HEK293 (cell line): Measurements from ENCODE around the gene BEST2.

Experiments
- GLI2 ChIP-seq: fragments of 450-650 bp; formaldehyde crosslinking; IDR thresholded peaks from 2 replicates; pipeline ENCODE4; 2017; ENCODE audit warnings: missing biosample characterization, missing genetic modification characterization, low read depth, borderline replicate concordance
- KLF10 ChIP-seq: fragments of 450-650 bp; IDR thresholded peaks from 2 replicates; pipeline ENCODE4 v1.5.1; 2018; ENCODE audit warnings: missing biosample characterization, mild to moderate bottlenecking, missing genetic modification characterization
- KLF9 ChIP-seq: fragments of 450-650 bp; formaldehyde crosslinking; IDR thresholded peaks from 2 replicates; pipeline ENCODE4 v1.5.1; 2016; ENCODE audit warnings: missing biosample characterization, missing genetic modification characterization, low read depth
- OVOL3 ChIP-seq: fragments of 450-650 bp; formaldehyde crosslinking; IDR thresholded peaks from 2 replicates; pipeline ENCODE4 v1.5.1; 2016; ENCODE audit warnings: missing biosample characterization, missing genetic modification characterization
- RBAK ChIP-seq: fragments of 450-650 bp; formaldehyde crosslinking; IDR thresholded peaks from 2 replicates; pipeline ENCODE4 v1.5.1; 2016; ENCODE audit warnings: missing biosample characterization, missing genetic modification characterization
- SCRT1 ChIP-seq: fragments of 450-650 bp; formaldehyde crosslinking; IDR thresholded peaks from 2 replicates; pipeline ENCODE4 v1.5.1; 2016; ENCODE audit warnings: missing biosample characterization, missing genetic modification characterization, borderline replicate concordance
- ZBTB21 ChIP-seq: fragments of 450-650 bp; formaldehyde crosslinking; IDR thresholded peaks from 2 replicates; pipeline ENCODE4 v1.5.1; 2017; ENCODE audit warnings: missing biosample characterization, missing genetic modification characterization
- ZBTB7A ChIP-seq: fragments of 450-650 bp; formaldehyde crosslinking; IDR thresholded peaks from 2 replicates; pipeline ENCODE4 v1.5.1; 2016; ENCODE audit warnings: low read depth, missing biosample characterization, missing genetic modification characterization
- ZFHX2 ChIP-seq: fragments of 450-650 bp; formaldehyde crosslinking; conservative IDR thresholded peaks from 2 replicates; pipeline ENCODE4 v1.5.1; 2016; ENCODE audit warnings: missing biosample characterization, missing genetic modification characterization
- ZFP37 ChIP-seq: fragments of 450-650 bp; formaldehyde crosslinking; IDR thresholded peaks from 2 replicates; pipeline ENCODE4 v1.5.1; 2016; ENCODE audit warnings: missing biosample characterization, missing genetic modification characterization
- ZNF112 ChIP-seq: fragments of 450-650 bp; formaldehyde crosslinking; IDR thresholded peaks from 2 replicates; pipeline ENCODE4 v1.5.0; 2017; ENCODE audit warnings: missing biosample characterization, missing genetic modification characterization
- ZNF114 ChIP-seq: fragments of 450-650 bp; formaldehyde crosslinking; IDR thresholded peaks from 2 replicates; pipeline ENCODE4 v1.5.0; 2017; ENCODE audit warnings: missing biosample characterization, missing genetic modification characterization
- ZNF132 ChIP-seq: fragments of 450-650 bp; formaldehyde crosslinking; IDR thresholded peaks from 2 replicates; pipeline ENCODE4 v1.5.1; 2017; ENCODE audit warnings: missing biosample characterization, missing genetic modification characterization, borderline replicate concordance
- ZNF16 ChIP-seq: fragments of 450-650 bp; formaldehyde crosslinking; IDR thresholded peaks from 2 replicates; pipeline ENCODE4 v1.5.1; 2016; ENCODE audit warnings: low read depth, missing biosample characterization, missing genetic modification characterization
- ZNF174 ChIP-seq: fragments of 450-650 bp; formaldehyde crosslinking; IDR thresholded peaks from 2 replicates; pipeline ENCODE4 v1.5.0; 2017; ENCODE audit warnings: missing biosample characterization, mild to moderate bottlenecking, missing genetic modification characterization
- ZNF184 ChIP-seq: fragments of 450-650 bp; IDR thresholded peaks from 2 replicates; pipeline ENCODE4 v1.5.1; 2018; ENCODE audit warnings: missing biosample characterization, mild to moderate bottlenecking, missing genetic modification characterization
- ZNF223 ChIP-seq: fragments of 450-650 bp; formaldehyde crosslinking; IDR thresholded peaks from 2 replicates; pipeline ENCODE4 v1.5.1; 2016; ENCODE audit warnings: missing biosample characterization, missing genetic modification characterization
- ZNF248 ChIP-seq: fragments of 450-650 bp; formaldehyde crosslinking; IDR thresholded peaks from 2 replicates; pipeline ENCODE4 v1.5.1; 2017; ENCODE audit warnings: missing biosample characterization, missing genetic modification characterization
- ZNF416 ChIP-seq: fragments of 450-650 bp; formaldehyde crosslinking; IDR thresholded peaks from 2 replicates; pipeline ENCODE4 v1.5.1; 2016; ENCODE audit warnings: missing biosample characterization, missing genetic modification characterization
- ZNF423 ChIP-seq: fragments of 450-650 bp; formaldehyde crosslinking; IDR thresholded peaks from 2 replicates; pipeline ENCODE4 v1.5.1; 2016; ENCODE audit warnings: missing biosample characterization, missing genetic modification characterization
- ZNF76 ChIP-seq: fragments of 450-650 bp; formaldehyde crosslinking; IDR thresholded peaks from 2 replicates; pipeline ENCODE4; 2016; ENCODE audit warnings: low read depth, missing biosample characterization, missing genetic modification characterization, borderline replicate concordance
- ZNF776 ChIP-seq: fragments of 450-650 bp; formaldehyde crosslinking; IDR thresholded peaks from 2 replicates; pipeline ENCODE4 v1.5.0; 2017; ENCODE audit warnings: missing biosample characterization, missing genetic modification characterization, borderline replicate concordance
- ZNF785 ChIP-seq: fragments of 450-650 bp; formaldehyde crosslinking; IDR thresholded peaks from 2 replicates; pipeline ENCODE4 v1.5.1; 2016; ENCODE audit warnings: missing biosample characterization, missing genetic modification characterization
- ZNF792 ChIP-seq: fragments of 450-650 bp; formaldehyde crosslinking; IDR thresholded peaks from 2 replicates; pipeline ENCODE4 v1.5.1; 2016; ENCODE audit warnings: missing biosample characterization, missing genetic modification characterization
- TF ChIP-seq, protein P1 (sequence below): fragments of 450-650 bp; IDR thresholded peaks from 2 replicates; pipeline ENCODE4 v1.5.1; 2018; ENCODE audit warnings: missing biosample characterization, missing genetic modification characterization
- TF ChIP-seq, protein P2 (sequence below): fragments of 450-650 bp; formaldehyde crosslinking; IDR thresholded peaks from 2 replicates; pipeline ENCODE4 v1.5.1; 2017; ENCODE audit warnings: missing biosample characterization, missing genetic modification characterization
- TF ChIP-seq, protein P3 (sequence below): fragments of 450-650 bp; formaldehyde crosslinking; IDR thresholded peaks from 2 replicates; pipeline ENCODE4 v1.5.1; 2016; ENCODE audit warnings: missing biosample characterization, missing genetic modification characterization, borderline replicate concordance
- TF ChIP-seq, protein P4 (sequence below): fragments of 450-650 bp; formaldehyde crosslinking; IDR thresholded peaks from 2 replicates; pipeline ENCODE4 v1.5.1; 2016; ENCODE audit warnings: missing biosample characterization, missing genetic modification characterization
- TF ChIP-seq, protein P5 (sequence below): fragments of 450-650 bp; formaldehyde crosslinking; IDR thresholded peaks from 2 replicates; pipeline ENCODE4 v1.5.1; 2016; ENCODE audit warnings: missing biosample characterization, missing genetic modification characterization

Gene BEST2

DNA sequence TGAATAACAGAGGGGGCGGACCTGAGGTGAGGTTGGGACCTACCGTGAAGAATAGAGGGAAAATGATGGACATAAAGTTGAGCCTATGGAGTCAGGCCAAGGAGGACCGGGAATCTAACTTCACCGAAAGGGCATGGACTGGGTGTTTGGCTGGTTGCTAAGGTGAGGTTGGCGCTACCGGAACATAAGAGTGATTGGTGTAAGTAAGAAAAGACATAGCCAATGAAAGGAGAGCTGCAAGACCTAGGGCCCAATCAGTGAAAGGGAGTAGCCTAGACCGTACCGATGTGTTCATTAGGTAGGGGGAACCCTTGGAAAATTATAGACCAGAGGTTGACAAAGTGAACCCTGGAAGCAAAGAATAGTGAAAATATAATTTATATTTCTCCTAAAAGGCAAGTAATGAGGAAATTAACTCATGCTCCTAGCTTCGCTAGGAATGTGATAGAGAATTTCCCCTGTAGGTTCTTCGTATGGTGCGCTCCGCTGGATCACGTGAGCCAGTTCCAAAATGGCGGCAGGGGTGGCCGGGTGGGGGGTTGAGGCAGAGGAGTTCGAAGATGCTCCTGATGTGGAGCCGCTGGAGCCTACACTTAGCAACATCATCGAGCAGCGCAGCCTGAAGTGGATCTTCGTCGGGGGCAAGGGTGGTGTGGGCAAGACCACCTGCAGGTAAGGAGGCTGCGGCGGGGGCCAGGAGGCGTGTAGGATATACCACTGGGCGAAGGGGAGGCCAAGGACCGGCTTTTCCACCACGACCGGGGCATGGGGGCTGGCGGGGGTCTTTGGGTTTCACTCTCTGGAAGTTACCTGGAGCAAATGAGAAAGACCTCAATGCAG lies 14.4 kb upstream of the BEST2 start, which contains the start of gene GET3 (continued):
- TF ChIP-seq, protein P1, sequence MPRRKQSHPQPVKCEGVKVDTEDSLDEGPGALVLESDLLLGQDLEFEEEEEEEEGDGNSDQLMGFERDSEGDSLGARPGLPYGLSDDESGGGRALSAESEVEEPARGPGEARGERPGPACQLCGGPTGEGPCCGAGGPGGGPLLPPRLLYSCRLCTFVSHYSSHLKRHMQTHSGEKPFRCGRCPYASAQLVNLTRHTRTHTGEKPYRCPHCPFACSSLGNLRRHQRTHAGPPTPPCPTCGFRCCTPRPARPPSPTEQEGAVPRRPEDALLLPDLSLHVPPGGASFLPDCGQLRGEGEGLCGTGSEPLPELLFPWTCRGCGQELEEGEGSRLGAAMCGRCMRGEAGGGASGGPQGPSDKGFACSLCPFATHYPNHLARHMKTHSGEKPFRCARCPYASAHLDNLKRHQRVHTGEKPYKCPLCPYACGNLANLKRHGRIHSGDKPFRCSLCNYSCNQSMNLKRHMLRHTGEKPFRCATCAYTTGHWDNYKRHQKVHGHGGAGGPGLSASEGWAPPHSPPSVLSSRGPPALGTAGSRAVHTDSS (tag by site-specific recombination), result peak; percentile 54; the same call in 1 of the 2 replicates
- TF ChIP-seq ZNF792 (tag by site-specific recombination) (no peak), ZBTB7A (tag by site-specific recombination) (0 out of 2 replicates have a peak, but pooled peaks have one; percentile 49), KLF10 (tag by site-specific recombination) (peak; percentile 82), ZBTB21 (tag by site-specific recombination) (peak; percentile 46; the same call in 1 of the 2 replicates), ZNF16 (no peak), OVOL3 (tag by site-specific recombination) (peak; percentile 67; the same call in 1 of the 2 replicates), ZNF785 (tag by site-specific recombination) (peak; percentile 25; the same call in 1 of the 2 replicates), ZFHX2 (no peak), ZNF114 (no peak), GLI2 (tag by site-specific recombination) (no peak), RBAK (tag by site-specific recombination) (no peak), ZNF132 (tag by site-specific recombination) (no peak), ZNF112 (tag by site-specific recombination) (no peak), ZNF76 (tag by site-specific recombination) (peak; percentile 40; the same call in 1 of the 2 replicates), SCRT1 (tag by site-specific recombination) (no peak), ZNF184 (tag by site-specific recombination) (no peak), ZNF223 (tag by site-specific recombination) (no peak), ZFP37 (tag by site-specific recombination) (0 out of 2 replicates have a peak, but pooled peaks have one; percentile 14), ZNF416 (tag by site-specific recombination) (no peak), ZNF776 (no peak), ZNF174 (tag by site-specific recombination) (no peak), ZNF423 (no peak), ZNF248 (tag by site-specific recombination) (no peak), KLF9 (tag by site-specific recombination) (peak; percentile 57)
- TF ChIP-seq, protein P2, sequence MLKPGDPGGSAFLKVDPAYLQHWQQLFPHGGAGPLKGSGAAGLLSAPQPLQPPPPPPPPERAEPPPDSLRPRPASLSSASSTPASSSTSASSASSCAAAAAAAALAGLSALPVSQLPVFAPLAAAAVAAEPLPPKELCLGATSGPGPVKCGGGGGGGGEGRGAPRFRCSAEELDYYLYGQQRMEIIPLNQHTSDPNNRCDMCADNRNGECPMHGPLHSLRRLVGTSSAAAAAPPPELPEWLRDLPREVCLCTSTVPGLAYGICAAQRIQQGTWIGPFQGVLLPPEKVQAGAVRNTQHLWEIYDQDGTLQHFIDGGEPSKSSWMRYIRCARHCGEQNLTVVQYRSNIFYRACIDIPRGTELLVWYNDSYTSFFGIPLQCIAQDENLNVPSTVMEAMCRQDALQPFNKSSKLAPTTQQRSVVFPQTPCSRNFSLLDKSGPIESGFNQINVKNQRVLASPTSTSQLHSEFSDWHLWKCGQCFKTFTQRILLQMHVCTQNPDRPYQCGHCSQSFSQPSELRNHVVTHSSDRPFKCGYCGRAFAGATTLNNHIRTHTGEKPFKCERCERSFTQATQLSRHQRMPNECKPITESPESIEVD, result no peak
- TF ChIP-seq, protein P3, sequence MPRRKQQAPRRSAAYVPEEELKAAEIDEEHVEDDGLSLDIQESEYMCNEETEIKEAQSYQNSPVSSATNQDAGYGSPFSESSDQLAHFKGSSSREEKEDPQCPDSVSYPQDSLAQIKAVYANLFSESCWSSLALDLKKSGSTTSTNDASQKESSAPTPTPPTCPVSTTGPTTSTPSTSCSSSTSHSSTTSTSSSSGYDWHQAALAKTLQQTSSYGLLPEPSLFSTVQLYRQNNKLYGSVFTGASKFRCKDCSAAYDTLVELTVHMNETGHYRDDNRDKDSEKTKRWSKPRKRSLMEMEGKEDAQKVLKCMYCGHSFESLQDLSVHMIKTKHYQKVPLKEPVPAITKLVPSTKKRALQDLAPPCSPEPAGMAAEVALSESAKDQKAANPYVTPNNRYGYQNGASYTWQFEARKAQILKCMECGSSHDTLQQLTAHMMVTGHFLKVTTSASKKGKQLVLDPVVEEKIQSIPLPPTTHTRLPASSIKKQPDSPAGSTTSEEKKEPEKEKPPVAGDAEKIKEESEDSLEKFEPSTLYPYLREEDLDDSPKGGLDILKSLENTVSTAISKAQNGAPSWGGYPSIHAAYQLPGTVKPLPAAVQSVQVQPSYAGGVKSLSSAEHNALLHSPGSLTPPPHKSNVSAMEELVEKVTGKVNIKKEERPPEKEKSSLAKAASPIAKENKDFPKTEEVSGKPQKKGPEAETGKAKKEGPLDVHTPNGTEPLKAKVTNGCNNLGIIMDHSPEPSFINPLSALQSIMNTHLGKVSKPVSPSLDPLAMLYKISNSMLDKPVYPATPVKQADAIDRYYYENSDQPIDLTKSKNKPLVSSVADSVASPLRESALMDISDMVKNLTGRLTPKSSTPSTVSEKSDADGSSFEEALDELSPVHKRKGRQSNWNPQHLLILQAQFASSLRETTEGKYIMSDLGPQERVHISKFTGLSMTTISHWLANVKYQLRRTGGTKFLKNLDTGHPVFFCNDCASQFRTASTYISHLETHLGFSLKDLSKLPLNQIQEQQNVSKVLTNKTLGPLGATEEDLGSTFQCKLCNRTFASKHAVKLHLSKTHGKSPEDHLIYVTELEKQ, result peak; percentile 46; the same call in 1 of the 2 replicates
- TF ChIP-seq, protein P4, sequence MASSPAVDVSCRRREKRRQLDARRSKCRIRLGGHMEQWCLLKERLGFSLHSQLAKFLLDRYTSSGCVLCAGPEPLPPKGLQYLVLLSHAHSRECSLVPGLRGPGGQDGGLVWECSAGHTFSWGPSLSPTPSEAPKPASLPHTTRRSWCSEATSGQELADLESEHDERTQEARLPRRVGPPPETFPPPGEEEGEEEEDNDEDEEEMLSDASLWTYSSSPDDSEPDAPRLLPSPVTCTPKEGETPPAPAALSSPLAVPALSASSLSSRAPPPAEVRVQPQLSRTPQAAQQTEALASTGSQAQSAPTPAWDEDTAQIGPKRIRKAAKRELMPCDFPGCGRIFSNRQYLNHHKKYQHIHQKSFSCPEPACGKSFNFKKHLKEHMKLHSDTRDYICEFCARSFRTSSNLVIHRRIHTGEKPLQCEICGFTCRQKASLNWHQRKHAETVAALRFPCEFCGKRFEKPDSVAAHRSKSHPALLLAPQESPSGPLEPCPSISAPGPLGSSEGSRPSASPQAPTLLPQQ (tag by site-specific recombination), result peak; percentile 56
- TF ChIP-seq, protein P5, sequence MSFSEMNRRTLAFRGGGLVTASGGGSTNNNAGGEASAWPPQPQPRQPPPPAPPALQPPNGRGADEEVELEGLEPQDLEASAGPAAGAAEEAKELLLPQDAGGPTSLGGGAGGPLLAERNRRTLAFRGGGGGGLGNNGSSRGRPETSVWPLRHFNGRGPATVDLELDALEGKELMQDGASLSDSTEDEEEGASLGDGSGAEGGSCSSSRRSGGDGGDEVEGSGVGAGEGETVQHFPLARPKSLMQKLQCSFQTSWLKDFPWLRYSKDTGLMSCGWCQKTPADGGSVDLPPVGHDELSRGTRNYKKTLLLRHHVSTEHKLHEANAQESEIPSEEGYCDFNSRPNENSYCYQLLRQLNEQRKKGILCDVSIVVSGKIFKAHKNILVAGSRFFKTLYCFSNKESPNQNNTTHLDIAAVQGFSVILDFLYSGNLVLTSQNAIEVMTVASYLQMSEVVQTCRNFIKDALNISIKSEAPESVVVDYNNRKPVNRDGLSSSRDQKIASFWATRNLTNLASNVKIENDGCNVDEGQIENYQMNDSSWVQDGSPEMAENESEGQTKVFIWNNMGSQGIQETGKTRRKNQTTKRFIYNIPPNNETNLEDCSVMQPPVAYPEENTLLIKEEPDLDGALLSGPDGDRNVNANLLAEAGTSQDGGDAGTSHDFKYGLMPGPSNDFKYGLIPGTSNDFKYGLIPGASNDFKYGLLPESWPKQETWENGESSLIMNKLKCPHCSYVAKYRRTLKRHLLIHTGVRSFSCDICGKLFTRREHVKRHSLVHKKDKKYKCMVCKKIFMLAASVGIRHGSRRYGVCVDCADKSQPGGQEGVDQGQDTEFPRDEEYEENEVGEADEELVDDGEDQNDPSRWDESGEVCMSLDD, result no peak
